Measurements from ENCODE around the gene MRPL38.
"Not testable (repeated sequence)": the region's sequence is repeated elsewhere in the genome, so short reads cannot be mapped to it uniquely, and the experiment has no call there.

The MRPL38 gene

DNA sequence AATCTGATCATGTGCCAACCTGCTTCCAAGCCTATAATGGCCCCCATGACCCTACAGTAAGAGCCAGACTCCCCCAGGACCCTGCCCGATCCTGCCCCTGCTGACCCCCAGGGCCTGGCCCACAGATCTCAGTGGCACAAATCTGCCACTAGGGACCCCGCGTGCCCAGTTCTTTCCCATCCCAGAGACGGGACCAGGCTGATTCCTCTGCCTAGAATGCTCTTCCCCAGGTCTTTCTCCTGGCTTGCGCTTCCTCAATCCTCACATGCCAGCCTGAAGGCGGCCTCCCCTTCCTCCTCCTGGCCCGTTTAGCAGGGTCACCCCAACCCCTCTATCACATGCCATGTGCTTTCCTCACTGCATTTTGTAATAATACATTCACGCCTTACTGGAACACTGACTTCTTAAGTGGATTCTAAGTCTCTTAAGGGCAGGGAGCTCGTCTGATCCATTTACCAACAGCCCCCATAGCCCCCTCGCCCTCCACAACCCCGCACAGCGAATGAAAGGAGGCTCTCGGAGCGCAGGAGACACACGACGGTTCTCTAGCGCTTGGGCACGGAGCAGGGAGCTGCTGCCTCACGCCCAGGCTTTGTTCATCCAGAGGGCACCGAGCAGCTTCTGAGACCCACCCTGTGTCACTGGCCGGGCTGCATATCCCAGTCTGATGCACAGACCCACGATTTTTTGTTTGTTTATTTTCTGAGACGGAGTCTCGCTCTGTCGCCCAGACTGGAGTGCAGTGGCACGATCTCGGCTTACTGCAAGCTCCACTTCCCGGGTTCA lies 9.1 kb downstream of the MRPL38 start:
- no peak for DNase-seq

DNA sequence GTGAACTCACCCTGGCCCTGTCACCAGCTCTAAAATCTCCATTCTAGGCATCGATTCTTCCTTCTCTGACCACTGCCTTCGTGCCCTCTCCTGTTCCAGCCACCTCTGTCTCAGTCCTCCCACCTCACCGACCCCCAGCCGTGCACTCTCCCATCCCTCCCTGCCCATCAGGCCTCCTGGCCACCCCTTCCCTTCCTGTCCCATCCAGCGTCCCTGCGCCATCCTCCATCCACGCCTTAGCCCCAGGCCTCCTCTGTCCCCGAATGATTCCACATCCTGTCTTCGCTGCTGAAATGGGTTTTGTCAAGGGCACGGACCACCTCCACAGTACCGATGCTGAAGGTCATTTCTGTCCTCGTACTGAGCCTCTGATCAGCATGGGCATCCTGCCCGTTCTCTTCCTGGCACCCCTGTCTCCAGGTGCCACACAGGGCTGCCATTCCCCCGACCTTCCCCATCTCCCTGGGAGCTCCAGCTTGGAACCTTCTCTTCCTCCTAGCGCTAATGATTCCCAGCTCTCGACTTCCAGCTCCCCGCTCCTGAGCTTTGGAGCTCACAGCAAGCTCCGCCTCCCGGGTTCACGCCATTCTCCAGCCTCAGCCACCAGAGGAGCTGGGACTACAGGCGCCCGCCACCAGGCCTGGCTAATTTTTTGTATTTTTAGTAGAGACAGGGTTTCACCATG lies 10.5 kb downstream of the MRPL38 start:
- DNase-seq, result no peak

DNA sequence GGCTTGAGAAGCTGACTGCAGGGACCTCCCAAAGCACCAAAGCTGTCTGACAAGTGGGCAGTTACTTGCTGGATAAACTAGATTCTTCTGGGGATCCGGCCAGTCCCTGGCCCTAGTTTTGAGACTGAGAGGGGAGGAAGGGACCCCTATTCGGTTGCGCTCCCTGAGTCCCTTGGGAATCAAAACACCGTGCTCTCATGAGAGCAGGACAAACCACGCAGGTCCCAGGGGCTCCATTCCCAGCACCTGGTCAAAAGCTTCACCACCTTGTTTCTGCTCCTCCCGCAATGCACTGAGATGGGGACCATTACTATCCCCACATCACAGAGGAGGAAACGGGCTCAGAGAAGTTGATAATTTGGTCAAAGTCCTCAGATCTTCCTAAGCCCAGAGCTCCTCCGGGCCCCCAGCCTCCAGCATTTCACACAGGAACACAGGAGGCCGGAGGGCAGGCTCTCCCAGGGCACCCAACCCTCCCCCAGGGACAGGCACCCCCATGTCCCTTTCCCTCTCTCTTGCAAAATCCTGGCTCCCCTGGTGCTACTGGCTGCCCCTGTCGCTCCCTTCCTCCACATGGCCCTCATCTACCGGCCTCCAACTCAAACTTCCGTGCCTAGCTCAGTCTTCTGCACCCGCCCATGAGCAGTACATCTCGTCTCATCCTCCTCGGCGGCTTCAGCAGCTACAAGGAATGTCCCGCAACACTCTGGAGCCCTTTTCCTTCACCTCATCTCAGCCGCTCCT lies 11.2 kb downstream of the MRPL38 start:
- no peak for DNase-seq

DNA sequence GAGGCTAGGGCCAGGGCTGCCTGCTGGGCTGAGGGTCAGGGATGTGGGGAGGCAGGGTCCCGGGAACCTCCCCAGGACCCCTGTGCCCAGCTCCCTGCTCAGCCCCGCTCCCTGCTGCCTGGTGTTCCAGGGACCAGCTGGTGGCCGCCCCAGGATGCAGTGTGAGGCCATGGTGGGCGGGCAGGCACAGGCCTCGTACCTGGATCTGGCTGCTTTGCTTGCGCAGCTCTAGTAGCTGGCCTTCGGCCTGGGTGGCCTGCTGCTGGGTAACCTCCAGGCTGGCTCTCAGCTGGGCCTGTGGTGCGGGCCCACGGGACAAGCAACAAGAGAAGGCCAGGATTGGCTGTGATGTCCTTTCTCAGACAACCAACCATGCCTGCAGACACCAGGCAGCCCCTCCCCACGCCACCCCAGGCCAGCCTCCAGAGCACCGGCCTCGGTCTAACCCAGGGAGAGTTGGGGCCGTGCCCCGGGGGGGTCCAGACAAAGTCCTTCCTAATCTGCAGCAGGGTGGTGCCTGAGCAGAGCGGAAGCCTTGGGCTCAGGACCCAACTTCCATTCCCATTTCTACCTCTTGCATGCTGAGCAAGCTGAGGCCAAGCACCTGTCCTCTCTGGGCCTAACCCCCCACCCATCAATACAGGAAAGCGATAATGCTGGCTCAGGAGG lies 12.0 kb downstream of the MRPL38 start:
- DNase-seq, result no peak

DNA sequence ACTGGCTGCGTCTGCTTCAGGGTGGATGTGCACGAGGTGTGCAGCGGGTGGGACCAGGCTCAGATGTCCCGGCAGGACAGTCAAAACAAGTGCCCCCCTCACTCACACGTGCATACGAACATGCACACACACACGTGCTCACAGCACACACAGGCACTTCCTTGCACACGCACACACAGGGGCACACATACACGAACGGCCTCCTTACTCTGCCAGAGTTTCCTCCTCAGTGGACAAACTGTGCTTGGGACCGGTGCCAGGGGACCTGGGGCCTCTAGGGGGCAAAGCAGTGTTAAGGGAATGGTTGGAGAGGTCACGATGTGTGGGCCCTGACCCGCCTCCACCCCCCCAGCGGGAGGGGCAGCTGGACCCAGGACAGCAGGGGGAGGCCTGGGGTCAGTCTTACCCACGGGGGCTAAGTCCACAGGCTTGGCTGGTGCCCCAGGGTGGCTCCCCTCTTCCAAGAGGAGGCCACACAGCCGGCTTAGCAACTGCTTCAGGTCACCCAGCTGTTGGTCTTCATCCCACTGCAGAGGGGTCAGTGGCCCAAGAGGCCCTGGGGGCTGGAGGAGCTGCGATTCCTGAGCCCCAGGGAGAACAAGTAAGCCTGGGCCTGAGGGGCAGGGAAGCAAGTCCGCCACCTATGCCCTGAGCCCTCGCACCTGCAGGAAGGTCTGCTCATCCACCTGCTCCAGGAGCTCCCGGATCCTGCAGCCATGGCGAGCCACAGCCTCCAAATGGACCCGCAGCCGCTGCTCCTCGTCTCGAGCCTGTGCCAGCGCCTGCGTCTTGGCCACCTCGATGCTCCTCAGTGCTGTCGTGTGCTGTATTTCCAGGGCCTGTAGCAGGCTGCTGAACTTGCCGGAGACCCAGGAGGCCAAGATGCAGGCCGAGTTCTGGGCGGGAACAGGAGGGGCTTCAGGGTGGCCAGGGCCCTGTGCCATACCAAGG lies 12.8 kb downstream of the MRPL38 start:
- no peak for DNase-seq

DNA sequence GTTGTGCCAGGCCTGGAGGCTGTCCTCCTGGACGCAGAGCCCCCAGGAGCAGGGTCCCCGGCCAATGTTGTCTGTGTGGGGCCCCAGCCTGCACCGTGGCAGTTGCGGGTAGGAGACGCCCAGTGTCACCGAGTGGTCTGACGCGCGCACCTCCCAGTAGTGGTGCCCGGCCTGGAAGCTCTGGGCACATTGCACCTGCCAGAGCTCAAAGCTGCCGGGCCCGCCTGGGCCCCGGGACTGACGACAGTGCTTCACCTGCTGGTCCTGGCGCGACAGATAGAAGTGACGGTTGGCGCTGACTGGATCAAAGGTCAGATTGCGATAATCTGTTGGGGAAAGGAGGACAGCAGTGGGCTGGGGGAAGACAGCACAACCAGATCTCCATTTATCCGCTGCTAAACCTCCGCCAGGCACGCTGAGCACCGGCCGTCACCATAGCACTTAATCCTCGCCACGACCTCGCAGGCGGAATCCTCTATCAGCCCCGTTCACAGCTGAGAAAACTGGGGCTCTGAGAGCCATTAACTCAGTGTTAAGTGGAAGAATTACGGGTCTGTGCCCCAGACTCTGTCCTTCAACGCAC lies 13.6 kb downstream of the MRPL38 start:
- DNase-seq, result no peak

DNA sequence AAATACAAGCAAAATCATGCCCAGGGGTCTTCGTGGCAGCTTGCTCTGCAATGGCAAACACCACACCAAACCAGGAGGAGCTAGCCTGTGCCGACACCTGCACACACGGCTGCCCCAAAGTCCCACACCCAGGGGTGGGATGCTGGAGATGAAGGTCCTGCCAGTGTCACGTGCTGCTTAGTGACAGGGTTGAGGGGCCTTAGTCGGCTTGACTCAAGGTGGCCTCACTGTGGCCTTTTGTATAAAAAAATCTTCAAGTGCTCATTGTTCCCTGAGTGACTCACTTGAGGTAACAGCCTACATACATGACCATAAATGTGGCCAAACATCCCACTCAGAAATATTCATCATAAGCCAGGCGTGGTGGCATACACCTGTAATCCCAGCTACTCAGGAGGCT lies 15.2 kb downstream of the MRPL38 start:
- DNase-seq, result no peak

DNA sequence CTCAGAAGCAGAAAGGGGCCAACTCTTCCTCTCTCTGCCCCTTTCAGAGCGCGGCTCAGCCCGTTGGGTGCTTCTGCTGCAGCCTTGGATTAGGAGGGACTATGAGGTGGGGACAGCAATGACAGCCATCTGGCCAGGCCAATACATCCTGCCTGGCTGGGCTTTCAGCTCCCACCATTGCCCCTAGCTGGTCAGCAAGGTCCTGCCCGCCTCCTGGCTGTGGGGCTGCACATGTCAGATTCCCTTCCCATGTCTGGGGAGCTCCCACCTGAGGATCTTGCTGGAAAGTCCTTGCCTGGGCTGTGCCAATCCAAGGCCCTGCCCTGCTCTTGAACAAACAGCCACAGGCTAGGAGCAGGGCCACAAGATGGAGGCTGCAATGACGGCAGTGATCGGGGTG lies 16.2 kb downstream of the MRPL38 start:
- no peak for DNase-seq

DNA sequence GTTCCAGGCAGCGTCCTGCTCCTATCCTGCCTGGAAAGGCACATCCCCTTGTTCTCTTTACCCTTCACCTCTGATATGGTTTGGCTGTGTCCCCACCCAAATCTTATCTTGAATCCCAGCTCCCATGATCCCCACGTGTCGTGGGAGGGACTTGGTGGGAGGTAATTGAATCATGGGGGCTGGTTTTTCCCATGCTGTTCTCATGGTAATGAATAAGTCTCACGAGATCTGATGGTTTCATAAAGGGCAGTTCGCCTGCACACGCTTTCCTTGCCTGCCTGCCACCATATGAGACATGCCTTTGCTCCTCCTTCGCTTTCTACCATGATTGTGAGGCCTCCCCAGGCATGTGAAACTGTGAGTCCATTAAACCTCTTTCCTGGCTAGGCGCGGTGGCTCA lies 18.8 kb downstream of the MRPL38 start:
- not testable (repeated sequence) for DNase-seq

DNA sequence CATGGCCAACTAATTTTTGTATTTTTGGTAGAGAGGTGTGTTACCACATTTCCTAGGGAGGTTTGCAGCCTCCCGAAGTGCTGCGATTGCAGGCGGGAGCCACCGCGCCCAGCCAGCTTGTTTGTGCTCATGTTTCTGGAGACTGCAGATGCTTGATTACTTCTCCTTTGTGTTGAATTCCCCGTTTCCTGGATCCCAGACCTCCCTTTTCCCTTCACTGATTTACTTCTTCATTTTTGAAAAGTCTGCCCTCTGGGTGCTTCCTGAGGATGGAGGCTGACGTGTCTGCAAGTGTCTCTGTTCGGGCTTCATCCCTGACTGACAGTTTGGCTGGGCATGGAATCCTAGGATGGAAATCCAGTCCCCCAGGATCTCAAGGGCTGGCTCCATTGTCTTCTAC lies 19.3 kb downstream of the MRPL38 start:
- DNase-seq, result no peak

DNA sequence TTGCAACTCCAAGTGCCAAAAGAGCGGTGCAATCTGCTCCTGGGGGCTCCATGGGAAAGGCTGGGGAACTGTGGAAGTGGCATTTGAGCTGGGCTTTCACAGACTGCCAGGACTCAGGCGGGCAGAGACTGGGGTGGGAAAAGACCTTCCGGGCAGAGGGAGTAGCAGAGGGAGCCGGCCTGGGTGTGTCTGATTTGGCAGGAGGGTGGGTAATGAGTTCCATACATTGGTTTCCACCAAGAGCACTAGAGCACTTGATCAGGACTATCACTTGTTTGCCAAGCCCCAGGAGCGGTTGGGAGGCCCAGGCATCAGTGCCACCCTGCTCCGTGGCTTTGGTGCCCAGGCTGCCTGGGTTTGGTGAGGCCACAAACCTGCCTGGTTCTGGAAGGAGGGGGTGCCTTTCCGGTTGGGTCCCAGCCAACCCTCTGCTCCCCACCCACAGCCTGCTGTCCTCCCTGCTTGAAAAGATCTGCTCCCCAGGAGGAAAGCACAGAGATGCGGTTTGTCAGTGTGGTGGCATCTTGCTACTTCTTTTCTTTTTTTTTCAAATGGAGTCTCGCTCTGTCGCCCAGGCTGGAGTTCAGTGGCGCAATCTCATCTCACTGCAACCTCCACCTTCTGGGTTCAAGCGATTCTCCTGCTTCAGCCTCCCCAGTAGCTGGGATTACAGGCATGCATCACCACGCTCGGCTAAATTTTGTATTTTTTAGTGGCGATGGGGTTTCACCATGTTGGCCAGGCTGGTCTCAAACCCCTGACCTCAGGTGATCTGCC lies 22.8 kb downstream of the MRPL38 start:
- DNase-seq, result no peak

DNA sequence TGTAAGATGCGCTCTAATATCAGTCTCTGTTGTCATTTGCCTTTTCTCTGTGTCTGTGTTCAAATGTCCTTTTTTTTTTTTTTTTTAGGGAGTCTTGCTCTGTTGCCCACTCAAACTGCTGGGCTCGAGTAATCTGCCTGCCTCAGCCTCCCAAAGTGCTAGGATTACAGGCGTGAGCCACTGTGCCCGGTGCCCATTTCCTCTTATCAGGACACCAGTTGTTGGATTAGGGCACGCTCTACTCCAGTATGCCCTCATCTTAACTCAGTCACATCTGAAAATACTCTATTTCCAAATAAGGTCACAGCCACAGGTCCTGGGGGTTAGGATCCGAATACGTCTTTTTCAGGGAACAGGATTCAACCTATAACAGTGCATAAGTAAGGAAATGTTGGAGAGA lies 24.4 kb downstream of the MRPL38 start:
- DNase-seq, result no peak

DNA sequence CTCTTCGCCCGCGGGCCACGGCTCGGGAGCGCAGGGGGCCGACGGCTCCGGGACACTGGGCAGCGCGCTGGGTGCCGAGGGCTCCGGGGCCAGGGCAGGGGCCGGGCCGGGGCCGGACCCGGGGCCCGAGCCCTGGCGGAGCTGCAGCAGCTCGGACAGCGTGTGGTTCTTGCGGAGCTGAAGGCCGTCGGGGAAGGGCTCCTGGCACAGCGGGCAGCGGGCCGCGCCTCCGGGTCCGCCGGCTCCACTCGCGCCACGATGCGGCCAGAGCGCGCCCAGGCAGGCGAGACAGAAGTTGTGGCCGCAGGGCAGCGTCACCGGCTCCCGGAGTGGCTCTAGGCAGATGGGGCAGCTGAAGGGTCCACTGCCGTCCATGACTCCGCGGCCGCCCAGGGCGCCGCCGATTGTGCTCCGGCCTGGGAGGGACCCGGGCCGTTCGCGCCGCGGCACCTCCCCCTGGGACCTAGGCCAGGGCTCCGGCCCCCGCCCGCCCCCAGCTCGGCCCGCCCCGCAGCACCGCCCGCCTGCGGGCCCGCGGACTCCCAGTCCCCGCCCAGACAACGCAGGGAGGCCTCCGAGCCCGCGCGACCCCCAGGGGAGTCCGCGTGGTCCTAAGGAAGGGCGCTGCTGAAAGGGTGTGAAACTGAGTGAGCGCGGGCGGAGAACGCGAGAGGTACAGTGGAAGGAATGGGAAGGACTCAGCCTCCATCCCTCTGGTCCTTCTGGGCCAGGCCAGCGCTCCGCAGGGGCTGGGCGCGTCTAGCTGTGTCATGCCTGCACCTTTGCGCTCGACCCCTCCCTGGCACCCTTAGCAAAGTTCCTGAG lies 26.3 kb downstream of the MRPL38 start, which contains the start of gene TRIM47:
Gene TRIM47, minus strand, starts transcription at position 408 of the 825 bp plus-strand sequence. Its CDS starts 33 bp downstream, at position 375.
- DNase-seq, result peak in 1 of 2 experiments; percentile 21

DNA sequence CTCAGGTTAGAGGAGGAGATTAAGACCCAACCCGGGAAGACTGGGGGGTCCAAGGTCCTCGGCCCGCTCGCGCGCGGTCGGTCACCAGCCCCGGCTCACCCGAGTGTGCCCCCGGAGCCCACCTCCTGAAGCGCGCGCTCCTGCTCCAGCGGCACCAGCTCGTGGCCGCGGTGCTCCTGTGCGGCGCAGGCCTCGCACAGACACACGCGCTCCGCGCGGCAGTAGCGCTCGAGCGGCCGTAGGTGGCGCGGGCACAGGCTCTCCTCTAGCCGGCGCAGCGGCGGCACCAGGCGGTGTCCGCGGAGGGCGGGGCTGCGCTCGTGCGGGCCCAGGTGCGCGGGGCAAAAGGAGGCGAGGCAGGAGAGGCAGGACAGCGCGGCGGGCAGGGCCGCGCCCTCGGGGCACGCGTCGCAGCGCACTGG lies 26.9 kb downstream of the MRPL38 start:
- DNase-seq, result peak; percentile 75 to 85

DNA sequence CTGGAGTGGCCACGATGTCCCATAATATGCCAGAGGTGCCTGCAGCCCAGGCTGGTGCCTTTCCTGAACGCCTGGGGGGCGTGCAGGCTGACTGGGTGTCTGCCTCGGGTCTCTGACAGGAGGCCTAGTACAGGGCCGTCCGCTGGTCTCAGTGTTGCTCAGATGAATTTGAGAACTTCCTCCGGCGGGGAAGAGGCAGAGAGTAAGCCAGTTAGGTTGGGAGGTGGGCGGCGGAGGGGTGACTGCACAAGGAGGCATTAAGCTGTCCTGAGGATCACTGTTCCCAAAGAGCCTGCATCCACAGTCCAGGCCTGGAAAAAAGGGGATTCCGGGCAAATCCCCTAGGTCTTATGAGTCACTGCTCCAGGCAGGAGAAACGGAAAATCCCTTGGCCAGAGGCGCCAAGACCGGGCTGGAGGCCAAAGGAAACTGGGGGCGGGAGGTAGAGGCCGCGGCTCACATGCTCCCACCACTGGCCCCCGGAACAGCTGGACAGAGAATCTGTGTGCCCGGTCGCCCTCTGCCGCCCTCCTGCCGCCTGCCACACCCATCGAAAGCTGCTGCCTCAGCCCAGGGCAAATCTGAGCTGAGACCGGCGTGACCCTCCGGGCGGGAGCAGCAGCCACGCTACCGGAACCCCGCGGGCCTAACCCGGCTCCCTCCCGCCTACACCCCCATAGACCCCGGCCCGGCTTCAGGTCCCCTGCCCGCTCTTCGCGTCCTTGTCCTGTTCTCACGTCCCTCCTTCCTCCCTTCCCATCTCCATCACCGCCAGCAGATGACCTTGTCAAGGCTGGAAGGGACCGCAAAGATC lies 27.5 kb downstream of the MRPL38 start:
- no peak for DNase-seq

DNA sequence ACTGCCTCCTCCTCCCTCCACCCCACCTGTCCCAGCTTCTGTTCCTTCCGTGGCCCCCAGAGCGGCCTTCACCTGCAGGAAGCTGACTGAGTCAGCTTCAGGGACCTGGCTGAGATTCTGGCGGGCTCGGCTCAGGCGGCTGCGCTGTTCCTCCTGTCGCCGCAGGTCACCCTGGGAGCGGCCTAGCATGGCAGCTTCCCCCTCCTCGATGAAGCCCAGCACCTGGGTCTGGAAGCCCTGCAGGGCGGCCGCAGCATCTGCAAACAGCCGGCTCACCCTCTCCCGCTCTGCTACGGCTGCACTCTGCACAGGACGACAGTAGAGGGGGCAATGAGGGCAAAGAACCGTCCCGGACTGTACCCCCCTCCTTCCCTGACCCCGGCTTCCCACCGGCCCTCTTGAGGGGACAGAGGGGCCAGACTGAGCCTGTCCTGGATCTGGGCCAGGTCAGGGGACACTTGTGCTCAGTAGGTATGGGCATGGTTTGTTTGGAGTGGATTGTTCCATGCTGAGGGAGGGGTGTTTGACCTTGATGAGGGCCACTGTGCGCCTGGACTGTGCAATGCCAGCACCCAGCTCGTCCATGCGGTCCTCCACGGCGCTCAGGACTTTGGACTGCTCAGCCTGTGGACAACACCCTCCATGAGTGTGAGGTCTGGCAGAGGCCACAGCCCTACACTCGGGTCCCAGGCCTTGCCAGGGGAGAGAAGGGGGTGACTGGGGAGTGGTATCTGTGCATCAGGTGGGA lies 28.3 kb downstream of the MRPL38 start:
- no peak for DNase-seq

DNA sequence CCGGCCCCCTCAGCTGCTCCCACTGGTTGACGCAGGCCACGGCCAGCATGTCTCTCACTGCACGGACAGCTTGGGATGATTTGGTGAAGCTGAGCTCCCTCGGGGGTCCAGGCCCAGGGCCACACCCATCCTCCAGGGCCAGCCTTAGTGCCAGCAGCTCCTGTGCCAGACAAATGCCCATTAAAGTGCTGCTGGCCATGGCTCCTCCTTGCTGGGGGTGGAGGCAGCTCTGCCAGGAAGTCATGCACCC lies 28.8 kb downstream of the MRPL38 start:
- no peak for DNase-seq

DNA sequence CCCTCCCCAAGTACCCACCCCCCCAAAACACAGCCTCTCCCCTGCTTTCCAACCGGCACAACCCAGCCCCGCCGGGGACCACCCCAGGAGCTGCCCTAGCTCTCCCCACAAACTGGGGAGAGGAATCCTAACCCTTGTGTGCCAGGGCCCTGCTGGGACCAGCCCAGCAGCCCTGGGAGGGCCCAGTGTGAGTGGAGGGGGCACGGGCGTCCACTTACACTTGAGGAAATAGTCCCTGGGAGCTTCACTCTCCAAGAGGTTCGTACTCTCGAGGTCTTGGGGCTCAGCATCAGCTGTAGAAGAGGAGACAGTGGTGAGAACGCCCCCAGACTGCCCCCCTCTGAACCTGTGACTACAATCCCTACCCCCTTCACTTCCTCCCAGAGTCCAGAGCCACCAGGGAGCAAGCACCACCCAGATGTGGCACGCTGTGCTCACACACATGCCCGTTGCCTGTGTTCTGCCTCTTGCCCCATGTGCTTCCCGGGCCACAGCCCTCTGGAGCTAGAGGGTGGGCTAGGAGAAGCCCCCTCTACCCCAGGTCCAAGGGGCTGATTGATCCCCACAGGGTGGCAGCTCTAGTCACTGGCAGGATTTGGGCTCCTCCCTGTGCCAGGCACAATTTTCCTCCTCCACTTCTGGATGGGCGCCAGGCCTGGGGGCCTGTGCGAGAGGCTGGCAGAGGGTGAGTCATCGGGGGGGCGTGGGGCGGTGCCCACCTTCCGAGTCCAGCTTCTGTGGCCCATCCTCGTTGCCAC lies 29.3 kb downstream of the MRPL38 start:
- no peak for DNase-seq

Data from NCI-H1930 (cell line).